Retinal pigment epithelial cell (primary cell): ENCODE data around the gene ZNF774.
"Not testable (repeated sequence)": the region's sequence is repeated elsewhere in the genome, so short reads cannot be mapped to it uniquely, and the experiment has no call there.

Experiments
- DNase-seq: peaks from one replicate; pipeline ENCODE4 v3.0.0-alpha.2; 2010; ENCODE audit warnings: low read depth
- H3K4me3 ChIP-seq: 2 replicates; pipeline ENCODE4 v1.5.1; 2011; ENCODE audit warnings: mild to moderate bottlenecking, low read length, control low read depth, moderate library complexity
- CTCF ChIP-seq: conservative IDR thresholded peaks from 2 replicates; pipeline ENCODE4 v1.5.1; 2011; ENCODE audit warnings: low read depth, low read length, control low read depth, inconsistent platforms

The ZNF774 gene

GRCh38 chr15:90352107-90352893 is at the start of gene ZNF774:
Gene ZNF774 (plus strand): TSS chr15:90352284. CDS start chr15:90354661, 2,377 bp downstream.
- TF ChIP-seq CTCF: no peak
- DNase-seq: peak; percentile 73
- peak within 1 kb of the TSS; percentile 86 for H3K4me3 ChIP-seq

- not testable (repeated sequence) for H3K4me3 ChIP-seq, DNase-seq
These were observed 46.7 kb upstream of the ZNF774 start for GRCh38 chr15:90305355-90305754.

- DNase-seq: no peak
- TF ChIP-seq CTCF: no peak
- H3K4me3 ChIP-seq: no peak overlapping the region
These were observed 46.2 kb upstream of the ZNF774 start for GRCh38 chr15:90305932-90306331.

GRCh38 chr15:90306560-90306959 is 45.5 kb upstream of the ZNF774 start:
- no peak overlapping the region for H3K4me3 ChIP-seq
- no peak for DNase-seq
- TF ChIP-seq CTCF: no peak

GRCh38 chr15:90307661-90308060 is 44.4 kb upstream of the ZNF774 start:
- TF ChIP-seq CTCF: no peak
- no peak overlapping the region for H3K4me3 ChIP-seq
- DNase-seq: no peak

GRCh38 chr15:90309020-90309419 is 43.1 kb upstream of the ZNF774 start:
- DNase-seq: no peak
- no peak for TF ChIP-seq CTCF
- no peak overlapping the region for H3K4me3 ChIP-seq

GRCh38 chr15:90315278-90315982 is 36.7 kb upstream of the ZNF774 start:
- DNase-seq: peak; percentile 43
- no peak overlapping the region for H3K4me3 ChIP-seq
- TF ChIP-seq CTCF: no peak
